Measurements from ENCODE around the gene TAF11L2. TPM values are rescaled to one million over a fixed set of nuclear protein-coding genes. Genes with fewer than 3 reads are reported as not detected.
"Not testable (repeated sequence)": the region's sequence is repeated elsewhere in the genome, so short reads cannot be mapped to it uniquely, and the experiment has no call there.

The TAF11L2 gene
- not detected in 2 replicates for total RNA-seq
- long read RNA-seq, result 0 reads

DNA sequence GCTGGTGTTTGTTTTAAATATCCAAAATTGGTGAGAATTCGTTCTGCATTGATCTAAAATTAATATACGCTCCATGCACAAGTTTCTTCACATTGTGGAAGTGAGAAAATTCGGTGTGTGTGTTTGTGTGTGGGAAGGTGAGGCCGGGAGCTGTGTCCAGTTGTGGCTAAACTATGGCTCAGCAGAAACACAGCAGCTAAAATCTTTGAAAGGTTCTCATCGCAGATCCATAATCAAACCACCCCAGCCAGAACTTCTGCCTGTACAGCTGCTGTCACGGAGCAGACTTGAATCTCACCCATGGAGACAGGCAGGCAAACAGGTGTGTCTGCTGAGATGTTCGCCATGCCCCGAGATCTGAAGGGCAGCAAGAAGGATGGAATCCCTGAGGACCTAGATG is at the start of gene TAF11L2:
TAF11L2 (plus strand) TSS at position 301 of the 400 bp plus-strand sequence.
- not testable (repeated sequence) for H3K9me3 Mint-ChIP-seq; DNase-seq (ENCODE audit: low read depth, low spot score); H3K36me3 Mint-ChIP-seq (ENCODE audit: low read depth); H3K27me3 Mint-ChIP-seq (ENCODE audit: low read depth); H3K4me1 Mint-ChIP-seq; H3K27ac Mint-ChIP-seq (ENCODE audit: unreplicated experiment); H3K4me3 Mint-ChIP-seq

DNA sequence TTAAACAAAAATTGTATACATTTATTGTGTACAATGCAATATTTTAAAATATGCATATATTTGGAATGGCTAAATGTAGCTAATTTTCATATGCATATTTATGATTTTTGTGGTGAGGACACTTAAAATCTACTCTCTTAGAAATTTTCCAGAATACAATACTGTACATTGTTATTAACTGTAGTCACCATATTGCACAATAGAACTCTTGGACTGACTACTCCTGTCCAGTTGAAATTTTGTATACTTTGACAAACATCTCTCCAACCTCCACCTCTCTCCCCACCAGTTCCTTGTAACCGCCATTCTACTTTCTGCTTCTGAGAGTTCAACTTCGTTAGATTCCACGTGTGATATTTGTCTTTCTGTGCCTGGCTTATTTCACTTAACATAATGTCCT is 49.2 kb upstream of the TAF11L2 start:
- no peak overlapping the region for H3K27ac Mint-ChIP-seq (ENCODE audit: unreplicated experiment)
- H3K9me3 Mint-ChIP-seq, result peaks cover 8% of the 10 kb centered on the region
- no peak for TF ChIP-seq CTCF (conservative IDR thresholded peaks at IDR 0.05)
- H3K4me1 Mint-ChIP-seq, result no peaks in the 10 kb centered on the region
- no peak for DNase-seq (ENCODE audit: low read depth, low spot score)
- no peak overlapping the region for H3K4me3 Mint-ChIP-seq
- no peaks in the 10 kb centered on the region for H3K36me3 Mint-ChIP-seq (ENCODE audit: low read depth)
- H3K27me3 Mint-ChIP-seq (ENCODE audit: low read depth), result no peaks in the 10 kb centered on the region

DNA sequence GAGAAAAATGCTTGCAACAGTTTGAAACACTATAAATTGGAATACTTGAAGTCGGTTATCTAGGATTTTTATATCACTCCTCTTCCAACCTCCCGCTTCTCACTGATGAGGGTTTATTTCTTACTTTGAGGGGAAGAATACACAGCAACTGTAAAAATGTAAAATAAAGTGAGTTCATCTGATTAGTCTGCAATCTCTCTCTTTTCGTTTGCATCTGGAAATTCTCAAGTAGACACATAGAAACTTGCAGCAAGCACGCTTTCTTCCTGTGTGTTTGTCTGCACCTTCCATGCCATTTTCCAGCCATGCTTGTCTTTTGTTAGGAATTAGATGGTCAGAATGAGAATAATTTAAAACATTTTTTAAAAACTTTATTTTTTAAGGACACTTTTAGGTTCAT is 45.1 kb upstream of the TAF11L2 start:
- DNase-seq (ENCODE audit: low read depth, low spot score), result no peak
- no peaks in the 10 kb centered on the region for H3K27me3 Mint-ChIP-seq (ENCODE audit: low read depth)
- H3K4me1 Mint-ChIP-seq, result no peaks in the 10 kb centered on the region
- H3K36me3 Mint-ChIP-seq (ENCODE audit: low read depth), result no peaks in the 10 kb centered on the region
- TF ChIP-seq CTCF (conservative IDR thresholded peaks at IDR 0.05), result no peak
- peaks cover 11% of the 10 kb centered on the region for H3K9me3 Mint-ChIP-seq
- no peak overlapping the region for H3K27ac Mint-ChIP-seq (ENCODE audit: unreplicated experiment)
- no peak overlapping the region for H3K4me3 Mint-ChIP-seq

DNA sequence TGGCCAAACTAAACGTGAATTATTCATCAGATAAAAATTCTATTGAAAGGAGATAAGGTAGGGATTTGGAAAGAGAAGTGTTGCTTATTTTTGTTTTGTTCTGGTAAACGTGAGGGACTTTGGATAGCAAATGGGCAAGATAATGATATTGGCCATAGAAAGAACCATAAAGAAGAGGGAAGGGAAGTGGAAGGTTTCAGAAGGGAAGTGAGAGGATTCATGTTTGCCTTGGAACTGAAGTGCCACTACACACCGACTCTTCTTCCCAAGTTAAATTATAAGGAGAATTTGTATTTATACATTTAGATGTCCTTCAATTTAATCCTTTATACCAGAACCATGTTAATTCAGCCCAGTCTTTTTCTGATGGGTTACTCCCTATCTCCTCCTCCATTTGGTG is 42.1 kb upstream of the TAF11L2 start:
- DNase-seq (ENCODE audit: low read depth, low spot score), result no peak
- no peak for TF ChIP-seq CTCF (conservative IDR thresholded peaks at IDR 0.05)
- Mint-ChIP-seq H3K36me3 (ENCODE audit: low read depth) (peaks cover 4% of the 10 kb centered on the region), H3K9me3 (peaks cover 17% of the 10 kb centered on the region), H3K4me1 (no peaks in the 10 kb centered on the region), H3K27ac (ENCODE audit: unreplicated experiment) (no peak overlapping the region), H3K4me3 (no peak overlapping the region), H3K27me3 (ENCODE audit: low read depth) (no peaks in the 10 kb centered on the region)

GRCh38 chr5:17461793-17462192 is 36.2 kb upstream of the TAF11L2 start:
- Mint-ChIP-seq H3K27me3 (ENCODE audit: low read depth) (no peaks in the 10 kb centered on the region), H3K36me3 (ENCODE audit: low read depth) (peaks cover 7% of the 10 kb centered on the region), H3K4me3 (no peak overlapping the region), H3K4me1 (no peaks in the 10 kb centered on the region), H3K27ac (ENCODE audit: unreplicated experiment) (no peak overlapping the region), H3K9me3 (peaks cover 24% of the 10 kb centered on the region)
- no peak for TF ChIP-seq CTCF (conservative IDR thresholded peaks at IDR 0.05)
- no peak for DNase-seq (ENCODE audit: low read depth, low spot score)

GRCh38 chr5:17463653-17464052 is 34.4 kb upstream of the TAF11L2 start:
- no peaks in the 10 kb centered on the region for H3K27me3 Mint-ChIP-seq (ENCODE audit: low read depth)
- DNase-seq (ENCODE audit: low read depth, low spot score), result no peak
- H3K9me3 Mint-ChIP-seq, result peaks cover 22% of the 10 kb centered on the region
- H3K4me1 Mint-ChIP-seq, result peaks cover 5% of the 10 kb centered on the region
- no peak for TF ChIP-seq CTCF (conservative IDR thresholded peaks at IDR 0.05)
- H3K27ac Mint-ChIP-seq (ENCODE audit: unreplicated experiment), result no peak overlapping the region
- peaks cover 7% of the 10 kb centered on the region for H3K36me3 Mint-ChIP-seq (ENCODE audit: low read depth)
- no peak overlapping the region for H3K4me3 Mint-ChIP-seq
